Neural crest cell (in vitro differentiated cells): ENCODE results near the gene AGBL4. TPM values are rescaled to one million over a fixed set of nuclear protein-coding genes. Genes with fewer than 3 reads are reported as not detected.

Experiments
- DNase-seq: peaks from one replicate; pipeline ENCODE4 v3.0.0; 2021; ENCODE audit warnings: low read depth, mixed read lengths, low spot score
- H3K27ac Mint-ChIP-seq: one replicate; pipeline ENCODE4 v1.8.0; 2021; ENCODE audit warnings: mild to moderate bottlenecking, mixed read lengths; ENCODE audit not compliant: unreplicated experiment
- H3K27me3 Mint-ChIP-seq: 2 replicates; pipeline ENCODE4 v1.8.0; 2021; ENCODE audit warnings: low read depth, mild to moderate bottlenecking, mixed read lengths
- H3K36me3 Mint-ChIP-seq: 2 replicates; pipeline ENCODE4 v1.8.0; 2021; ENCODE audit warnings: low read depth, mild to moderate bottlenecking, mixed read lengths
- H3K4me1 Mint-ChIP-seq: 2 replicates; pipeline ENCODE4 v1.8.0; 2021; ENCODE audit warnings: mixed read lengths
- H3K4me3 Mint-ChIP-seq: one replicate; pipeline ENCODE4 v1.8.0; 2021; ENCODE audit warnings: mild to moderate bottlenecking, mixed read lengths
- H3K9me3 Mint-ChIP-seq: 2 replicates; pipeline ENCODE4 v1.8.0; 2021; ENCODE audit warnings: mixed read lengths
- total RNA-seq: library from RNA; stranded (reverse); gene quantifications from 2 replicates; pipeline ENCODE4 v1.2.1, GENCODE V29; 2021
- TF ChIP-seq, protein P1 (sequence below): fragments of 200-600 bp; sonication (generic); conservative IDR thresholded peaks from 2 replicates; pipeline ENCODE4 v1.5.0; 2021; ENCODE audit warnings: antibody characterized with exemption, mild to moderate bottlenecking

Gene AGBL4
- total RNA-seq, 1 donor from 2014 or later = 0.09 TPM

DNA sequence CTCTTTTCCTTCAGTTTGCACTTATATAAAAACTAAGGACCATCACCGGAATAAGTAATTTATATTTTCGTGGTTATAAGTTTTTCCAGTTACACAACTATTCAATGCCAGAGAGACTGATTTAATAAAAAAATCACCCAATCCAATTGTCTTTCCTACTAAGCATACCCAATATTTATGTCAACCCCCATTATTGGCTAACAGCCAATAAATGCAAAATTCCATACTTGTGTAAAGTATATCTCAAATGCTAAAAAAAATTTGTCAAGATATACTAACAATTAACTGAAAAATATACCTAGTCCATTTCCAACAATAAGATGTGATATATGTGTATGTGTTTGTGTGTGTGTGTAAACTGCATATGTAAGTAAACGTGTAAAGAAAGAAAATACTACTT is 117.4 kb downstream of the AGBL4 start:
- TF ChIP-seq, protein P1, sequence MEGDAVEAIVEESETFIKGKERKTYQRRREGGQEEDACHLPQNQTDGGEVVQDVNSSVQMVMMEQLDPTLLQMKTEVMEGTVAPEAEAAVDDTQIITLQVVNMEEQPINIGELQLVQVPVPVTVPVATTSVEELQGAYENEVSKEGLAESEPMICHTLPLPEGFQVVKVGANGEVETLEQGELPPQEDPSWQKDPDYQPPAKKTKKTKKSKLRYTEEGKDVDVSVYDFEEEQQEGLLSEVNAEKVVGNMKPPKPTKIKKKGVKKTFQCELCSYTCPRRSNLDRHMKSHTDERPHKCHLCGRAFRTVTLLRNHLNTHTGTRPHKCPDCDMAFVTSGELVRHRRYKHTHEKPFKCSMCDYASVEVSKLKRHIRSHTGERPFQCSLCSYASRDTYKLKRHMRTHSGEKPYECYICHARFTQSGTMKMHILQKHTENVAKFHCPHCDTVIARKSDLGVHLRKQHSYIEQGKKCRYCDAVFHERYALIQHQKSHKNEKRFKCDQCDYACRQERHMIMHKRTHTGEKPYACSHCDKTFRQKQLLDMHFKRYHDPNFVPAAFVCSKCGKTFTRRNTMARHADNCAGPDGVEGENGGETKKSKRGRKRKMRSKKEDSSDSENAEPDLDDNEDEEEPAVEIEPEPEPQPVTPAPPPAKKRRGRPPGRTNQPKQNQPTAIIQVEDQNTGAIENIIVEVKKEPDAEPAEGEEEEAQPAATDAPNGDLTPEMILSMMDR = no peak
- no peaks in the 10 kb centered on the region for H3K36me3 Mint-ChIP-seq
- no peak for DNase-seq
- no peak overlapping the region for H3K4me3 Mint-ChIP-seq
- no peaks in the 10 kb centered on the region for H3K4me1 Mint-ChIP-seq
- H3K9me3 Mint-ChIP-seq = peaks cover 26% of the 10 kb centered on the region
- no peak overlapping the region for H3K27ac Mint-ChIP-seq
- H3K27me3 Mint-ChIP-seq = no peaks in the 10 kb centered on the region

DNA sequence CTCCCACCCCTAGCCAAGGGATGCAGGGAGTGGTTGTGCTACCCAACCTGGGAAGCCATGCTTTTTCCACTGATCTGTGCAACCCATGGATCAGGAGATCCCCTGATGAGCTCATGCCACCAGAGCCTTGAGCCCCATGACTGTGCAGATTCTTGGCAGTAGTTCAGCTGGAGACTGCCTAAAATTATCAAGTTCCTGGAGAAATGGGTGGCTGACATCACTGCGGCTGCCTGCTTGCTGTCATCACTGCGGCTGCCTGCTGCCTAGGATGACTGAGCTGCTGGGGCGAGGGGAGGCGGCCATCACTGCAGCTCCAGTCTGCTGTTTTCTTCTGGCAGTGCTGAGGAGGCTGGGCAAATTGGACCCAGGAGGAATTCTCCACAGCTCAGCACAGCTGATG is 159.2 kb downstream of the AGBL4 start:
- TF ChIP-seq, protein P1 = no peak
- H3K9me3 Mint-ChIP-seq = peaks cover 36% of the 10 kb centered on the region

DNA sequence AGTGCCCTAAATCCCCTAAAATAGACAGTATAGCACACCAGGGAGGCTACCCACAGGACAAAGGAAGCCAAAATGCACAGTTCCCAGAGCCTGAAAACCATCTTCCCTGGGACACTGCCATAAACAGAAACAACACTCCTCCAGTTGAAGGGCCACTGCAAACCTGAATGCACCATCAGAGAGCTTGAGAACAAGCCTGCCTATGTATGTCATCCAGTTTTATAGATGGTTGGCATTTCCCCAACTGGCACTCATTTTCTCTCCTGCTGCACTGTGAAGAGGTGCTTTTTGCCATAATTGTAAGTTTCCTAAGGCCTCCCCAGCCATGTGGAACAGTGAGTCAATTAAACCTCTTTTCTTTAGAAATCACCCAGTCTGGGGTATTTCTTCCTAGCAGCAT is 169.0 kb downstream of the AGBL4 start:
- no peaks in the 10 kb centered on the region for H3K27me3 Mint-ChIP-seq
- no peaks in the 10 kb centered on the region for H3K4me1 Mint-ChIP-seq
- peaks cover 23% of the 10 kb centered on the region for H3K9me3 Mint-ChIP-seq
- H3K4me3 Mint-ChIP-seq = no peak overlapping the region
- no peak for DNase-seq
- H3K27ac Mint-ChIP-seq = no peak overlapping the region
- TF ChIP-seq, protein P1 = no peak
- peaks cover 8% of the 10 kb centered on the region for H3K36me3 Mint-ChIP-seq

More for the DNA sequence above, 159.2 kb downstream of the AGBL4 start:
- H3K27ac Mint-ChIP-seq = no peak overlapping the region
- no peaks in the 10 kb centered on the region for H3K27me3 Mint-ChIP-seq
- H3K4me3 Mint-ChIP-seq = no peak overlapping the region
- DNase-seq = no peak
- no peaks in the 10 kb centered on the region for H3K4me1 Mint-ChIP-seq
- peaks cover 11% of the 10 kb centered on the region for H3K36me3 Mint-ChIP-seq

DNA sequence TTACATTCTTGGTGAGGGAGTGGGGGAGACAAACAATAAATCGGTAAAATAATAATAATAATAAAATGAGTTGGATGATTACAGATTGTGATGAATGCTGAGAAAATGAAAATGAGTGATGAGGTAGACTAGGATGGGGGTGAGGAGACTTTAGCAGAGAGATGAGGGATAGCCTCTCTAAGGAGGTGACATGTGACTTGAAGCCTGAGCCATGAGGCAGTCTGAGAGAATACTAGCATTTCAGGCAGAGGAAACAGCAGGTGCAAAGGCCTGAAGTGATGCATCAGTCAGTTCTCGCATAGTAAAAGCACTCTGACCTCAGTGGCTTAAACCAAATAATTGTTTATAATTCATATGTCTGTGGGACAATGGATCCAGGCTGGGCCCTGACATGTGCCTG is 181.2 kb downstream of the AGBL4 start:
- TF ChIP-seq, protein P1 = no peak
- no peak overlapping the region for H3K4me3 Mint-ChIP-seq
- no peaks in the 10 kb centered on the region for H3K4me1 Mint-ChIP-seq
- no peak for DNase-seq
- H3K36me3 Mint-ChIP-seq = peaks cover 12% of the 10 kb centered on the region
- H3K9me3 Mint-ChIP-seq = peaks cover 41% of the 10 kb centered on the region
- H3K27me3 Mint-ChIP-seq = no peaks in the 10 kb centered on the region
- no peak overlapping the region for H3K27ac Mint-ChIP-seq

DNA sequence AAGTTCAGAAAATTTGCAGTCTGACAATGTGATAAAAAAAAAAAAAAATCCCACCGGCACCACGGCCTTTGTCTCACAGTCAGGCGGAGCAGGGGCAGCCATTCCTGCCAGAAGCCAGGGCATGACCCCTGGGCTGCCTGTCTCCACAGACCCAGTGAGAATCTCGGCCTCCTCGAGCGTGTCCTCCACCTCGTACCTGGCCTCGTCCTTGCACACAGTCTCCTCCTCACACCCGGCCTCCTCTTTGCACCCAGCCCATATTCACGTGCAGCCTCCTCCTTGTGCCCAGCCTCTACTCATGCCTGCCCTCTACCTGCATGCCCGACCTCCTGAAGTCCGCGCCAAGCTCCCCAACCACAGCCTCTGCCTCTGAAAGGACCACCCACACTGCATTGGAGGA is 182.0 kb downstream of the AGBL4 start:
- H3K9me3 Mint-ChIP-seq = peaks cover 38% of the 10 kb centered on the region
- H3K27ac Mint-ChIP-seq = no peak overlapping the region
- no peak overlapping the region for H3K4me3 Mint-ChIP-seq
- TF ChIP-seq, protein P1 = no peak
- DNase-seq = no peak
- H3K36me3 Mint-ChIP-seq = peaks cover 12% of the 10 kb centered on the region
- H3K4me1 Mint-ChIP-seq = no peaks in the 10 kb centered on the region
- no peaks in the 10 kb centered on the region for H3K27me3 Mint-ChIP-seq

DNA sequence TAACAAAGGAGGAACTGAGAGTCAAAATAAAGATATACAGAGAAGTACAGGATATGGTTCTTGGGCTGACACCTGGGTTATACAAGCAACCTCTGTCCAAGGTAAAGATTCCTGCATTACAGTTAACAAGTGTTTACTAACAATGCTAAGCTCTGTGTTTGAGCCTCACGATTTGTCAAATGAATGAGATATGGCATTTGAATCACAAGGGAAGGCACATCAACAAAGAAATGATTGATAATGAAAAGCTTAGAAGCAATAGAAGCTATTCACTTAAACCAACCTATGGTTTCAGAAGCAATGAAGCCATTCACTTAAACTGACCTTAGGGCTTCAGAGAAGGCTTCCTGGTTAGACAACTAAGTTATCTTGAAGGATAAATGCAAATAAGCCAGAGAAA is 199.5 kb downstream of the AGBL4 start:
- H3K4me3 Mint-ChIP-seq = no peak overlapping the region
- no peaks in the 10 kb centered on the region for H3K27me3 Mint-ChIP-seq
- peaks cover 24% of the 10 kb centered on the region for H3K9me3 Mint-ChIP-seq
- TF ChIP-seq, protein P1 = no peak
- H3K27ac Mint-ChIP-seq = no peak overlapping the region
- no peaks in the 10 kb centered on the region for H3K4me1 Mint-ChIP-seq
- peaks cover 6% of the 10 kb centered on the region for H3K36me3 Mint-ChIP-seq
- no peak for DNase-seq
